Inferior parietal cortex (tissue), 1 donor: ENCODE measurements around the gene SETD1A.

Experiments used
- DNase-seq: peaks from one replicate; pipeline ENCODE4 v3.0.0-alpha.2; 2016; ENCODE audit errors: extremely low spot score

SETD1A gene

DNA sequence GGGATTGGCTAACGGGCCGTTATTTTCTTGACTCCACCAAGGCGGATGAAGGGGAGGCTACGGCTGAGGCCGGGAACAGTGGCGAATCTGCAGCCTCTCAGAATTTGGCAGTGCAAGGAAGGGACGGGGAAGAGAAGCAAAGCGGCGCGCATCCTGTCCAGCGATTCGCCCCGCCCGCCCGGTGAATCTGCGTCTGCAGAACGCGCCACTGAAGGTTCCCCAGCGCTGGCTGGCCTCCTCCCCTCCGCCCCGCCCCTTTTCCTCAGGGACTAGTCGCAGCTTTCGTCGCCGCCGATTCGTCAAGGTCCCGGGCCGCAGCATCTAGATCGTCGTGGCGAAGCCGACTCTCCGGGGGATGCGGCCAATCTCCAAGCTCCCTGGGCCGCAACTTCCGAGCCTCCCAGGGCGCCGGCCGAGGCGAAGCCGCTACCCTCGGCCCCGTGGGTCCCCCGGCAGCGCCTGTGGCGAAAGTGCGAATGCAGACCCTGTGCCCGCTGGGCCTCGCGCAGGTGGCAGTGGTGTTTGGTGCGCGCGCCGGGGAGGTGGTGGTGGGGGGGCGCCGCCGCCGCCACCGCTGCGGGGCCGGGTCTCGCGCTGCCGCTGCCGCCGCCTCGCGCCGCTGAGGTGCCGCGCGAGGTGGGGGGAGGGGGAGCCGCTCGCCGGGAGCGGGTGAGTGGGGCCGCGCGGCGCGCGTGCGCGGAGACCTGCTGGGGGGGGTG lies at the start of gene SETD1A:
SETD1A (plus strand) TSS at position 299 of the 719 bp plus-strand sequence. CDS start 978 bp downstream, outside the sequence.
- DNase-seq: peak; percentile 84

GRCh38 chr16:30910427-30911029 lies 47.0 kb upstream of the SETD1A start:
- DNase-seq: no peak

DNA sequence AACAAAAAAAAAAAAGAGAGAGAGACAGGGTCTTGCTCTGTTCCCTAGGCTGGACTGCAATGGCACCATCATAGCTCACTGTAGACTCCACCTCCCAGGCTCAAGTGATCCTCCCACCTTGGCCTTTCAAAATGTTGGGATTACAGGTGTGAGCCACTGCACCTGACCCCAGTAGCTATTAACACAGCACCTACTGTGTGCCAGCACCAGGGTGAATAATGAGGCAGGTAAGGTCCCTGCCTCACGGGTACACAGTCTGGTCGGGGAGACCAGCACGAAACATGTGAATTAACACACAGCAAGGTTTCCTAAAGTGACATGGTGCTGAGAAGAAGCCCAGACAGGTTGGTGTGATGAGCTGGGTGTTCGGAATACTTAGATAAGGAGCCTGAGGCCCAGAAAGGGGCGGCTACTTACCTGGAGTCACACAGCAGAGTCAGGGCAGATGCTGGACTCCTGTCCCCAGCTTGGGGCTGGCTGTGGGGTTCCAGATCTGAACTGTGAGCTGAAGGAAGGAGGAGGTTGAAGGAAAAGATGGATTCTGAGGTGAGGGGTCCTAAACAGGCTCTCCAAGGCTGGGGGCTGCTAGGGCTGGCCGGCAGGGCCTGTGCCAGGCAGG lies 44.7 kb upstream of the SETD1A start:
- no peak for DNase-seq

GRCh38 chr16:30914830-30915229 lies 42.7 kb upstream of the SETD1A start:
- no peak for DNase-seq

DNA sequence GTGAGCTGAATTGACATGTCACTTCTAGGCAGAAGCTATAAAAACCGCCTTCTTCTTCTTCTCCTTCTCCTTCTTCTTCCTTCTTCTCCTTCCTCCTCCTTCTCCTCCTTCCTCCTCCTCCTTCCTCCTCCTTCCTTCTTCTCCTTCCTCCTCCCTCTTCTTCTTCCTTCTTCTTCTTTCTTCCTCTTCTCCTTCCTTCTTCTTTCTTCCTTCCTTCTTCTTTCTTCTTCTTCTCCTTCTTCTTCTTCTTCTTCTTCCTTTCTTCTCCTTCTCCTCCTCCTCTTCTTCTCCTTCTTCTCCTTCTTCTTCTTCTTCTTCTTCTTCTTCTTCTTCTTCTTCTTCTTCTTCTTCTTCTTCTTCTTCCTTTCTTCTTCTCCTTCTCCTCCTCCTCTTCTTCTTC lies 38.9 kb upstream of the SETD1A start:
- DNase-seq: no peak

GRCh38 chr16:30920891-30921290 lies 36.7 kb upstream of the SETD1A start:
- no peak for DNase-seq

DNA sequence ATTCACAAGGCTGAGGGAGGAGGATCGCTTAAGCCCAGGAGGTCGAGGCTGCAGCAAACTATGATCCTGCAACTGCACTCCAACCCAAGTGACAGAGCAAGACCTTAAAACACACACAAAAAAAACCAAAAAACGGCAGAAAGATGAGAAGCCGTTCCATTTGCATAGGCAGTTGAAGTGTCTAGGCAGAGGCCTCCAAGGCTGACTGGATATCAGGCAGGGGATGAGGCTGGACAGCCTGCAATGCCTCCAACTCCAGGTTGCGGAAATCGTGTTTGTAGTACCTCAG lies 36.2 kb upstream of the SETD1A start:
- no peak for DNase-seq

GRCh38 chr16:30921748-30922419 lies 35.7 kb upstream of the SETD1A start:
- DNase-seq: peak; percentile 87

- peak; percentile 100 for DNase-seq
Observed at GRCh38 chr16:30922420-30922959, 35.1 kb upstream of the SETD1A start.

- peak; percentile 99 for DNase-seq
Observed at GRCh38 chr16:30922960-30923535, 34.5 kb upstream of the SETD1A start.

DNA sequence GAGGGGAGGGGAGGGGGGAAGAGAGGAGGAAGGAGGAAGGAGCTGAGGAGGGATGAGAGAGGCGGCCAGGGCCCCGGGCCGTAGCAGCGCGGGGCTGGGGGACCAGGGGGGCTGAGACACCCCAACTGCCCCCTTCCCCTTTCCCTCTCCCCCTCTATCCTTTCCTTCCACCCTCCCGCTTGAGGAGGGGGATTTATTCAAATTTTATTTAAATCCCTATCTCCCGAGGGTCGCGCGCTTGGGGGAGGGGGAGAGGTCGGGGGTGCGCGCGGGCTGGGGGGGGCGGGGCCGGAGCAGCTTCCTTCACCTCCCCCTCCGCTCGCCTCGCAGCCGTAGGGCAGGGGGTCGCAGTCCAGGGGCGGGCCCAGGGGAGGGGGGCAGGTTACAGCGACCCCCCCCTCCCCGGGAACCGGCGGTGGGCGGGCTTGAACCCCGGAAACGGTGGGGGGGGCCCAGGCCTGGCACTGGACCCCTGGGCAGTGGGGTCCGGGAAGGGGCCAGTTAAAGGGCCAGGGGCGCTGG lies 33.9 kb upstream of the SETD1A start, which contains the start of gene FBXL19:
FBXL19 (plus strand) TSS at position 19 of the 522 bp plus-strand sequence. CDS start 2,183 bp downstream, outside the sequence.
- no peak for DNase-seq

DNA sequence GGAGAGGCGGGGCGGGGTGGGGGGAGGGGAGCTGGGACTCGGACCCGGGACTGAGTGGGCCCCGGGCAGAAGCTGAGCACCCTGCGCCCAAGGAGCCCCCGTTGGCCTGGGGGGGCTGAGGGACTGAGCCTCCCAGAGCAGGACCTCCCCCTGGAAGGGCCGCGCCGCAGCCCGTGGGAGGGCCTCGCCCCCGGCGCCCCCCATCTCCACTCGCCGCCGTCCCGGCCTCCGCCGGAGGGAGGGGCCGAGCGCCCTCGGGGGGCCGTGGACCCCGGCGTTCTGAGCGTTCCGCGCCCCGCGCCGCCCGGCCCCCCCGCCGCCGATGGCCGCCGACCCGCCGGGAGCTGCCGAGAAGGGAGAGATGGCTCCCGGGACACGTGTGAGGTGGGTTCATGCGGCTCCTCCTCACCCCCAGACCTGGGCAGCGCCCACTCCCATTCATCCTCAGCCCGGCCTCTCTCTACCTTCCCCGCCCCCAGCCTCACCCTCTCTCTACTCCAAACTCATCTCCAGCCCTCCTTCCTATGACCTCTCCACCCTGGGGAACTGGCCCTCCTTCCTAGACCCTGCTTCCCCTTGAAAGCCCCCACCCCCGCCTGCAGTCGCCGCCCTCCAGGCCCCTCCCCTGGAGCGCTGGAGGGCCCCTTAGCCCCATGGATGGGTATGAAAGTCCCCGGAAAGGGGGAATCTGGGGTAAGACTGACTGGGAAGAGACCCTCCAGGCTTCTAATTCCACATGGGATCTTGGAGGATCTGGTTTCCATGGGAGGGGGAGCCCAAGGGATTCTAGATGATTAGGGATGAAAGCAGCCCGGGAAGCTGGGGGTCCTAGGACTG lies 33.3 kb upstream of the SETD1A start:
- DNase-seq: no peak

DNA sequence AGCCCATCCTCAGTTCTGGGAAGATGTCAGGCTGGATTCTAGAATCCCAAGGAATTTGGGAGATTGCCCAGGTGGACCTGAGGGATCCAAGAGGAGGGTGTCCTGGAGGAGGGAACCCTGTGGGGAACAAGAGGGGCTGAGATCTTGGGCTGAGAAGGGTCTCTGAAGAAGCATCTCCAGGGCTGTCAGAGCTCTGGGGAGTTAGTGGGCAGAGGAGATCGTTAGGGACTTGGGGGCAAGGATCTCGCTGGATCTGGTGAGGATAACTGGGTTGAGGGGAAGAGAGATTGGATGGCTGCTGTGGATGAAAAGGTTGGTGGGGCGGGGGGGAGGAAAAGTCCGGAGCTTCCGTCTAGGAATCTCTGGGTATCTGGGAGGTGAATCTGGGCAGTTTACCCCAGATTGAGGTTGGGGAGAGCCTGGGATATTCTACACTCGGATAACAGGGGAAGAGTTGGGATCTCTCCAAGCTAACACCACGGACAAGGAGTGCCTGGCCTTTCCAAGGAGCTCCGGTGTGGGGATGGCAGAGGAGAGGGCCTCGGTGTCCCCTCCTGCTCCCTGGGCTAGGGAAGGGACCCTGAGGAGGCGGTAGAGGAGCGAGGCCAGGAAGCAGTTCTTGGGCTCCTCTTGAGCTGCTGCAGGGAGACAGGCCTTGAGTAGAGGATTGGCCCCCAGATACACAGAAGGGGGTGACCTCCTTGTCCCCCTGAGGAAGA lies 32.5 kb upstream of the SETD1A start:
- no peak for DNase-seq

GRCh38 chr16:30925632-30925987 lies 31.9 kb upstream of the SETD1A start:
- no peak for DNase-seq

DNA sequence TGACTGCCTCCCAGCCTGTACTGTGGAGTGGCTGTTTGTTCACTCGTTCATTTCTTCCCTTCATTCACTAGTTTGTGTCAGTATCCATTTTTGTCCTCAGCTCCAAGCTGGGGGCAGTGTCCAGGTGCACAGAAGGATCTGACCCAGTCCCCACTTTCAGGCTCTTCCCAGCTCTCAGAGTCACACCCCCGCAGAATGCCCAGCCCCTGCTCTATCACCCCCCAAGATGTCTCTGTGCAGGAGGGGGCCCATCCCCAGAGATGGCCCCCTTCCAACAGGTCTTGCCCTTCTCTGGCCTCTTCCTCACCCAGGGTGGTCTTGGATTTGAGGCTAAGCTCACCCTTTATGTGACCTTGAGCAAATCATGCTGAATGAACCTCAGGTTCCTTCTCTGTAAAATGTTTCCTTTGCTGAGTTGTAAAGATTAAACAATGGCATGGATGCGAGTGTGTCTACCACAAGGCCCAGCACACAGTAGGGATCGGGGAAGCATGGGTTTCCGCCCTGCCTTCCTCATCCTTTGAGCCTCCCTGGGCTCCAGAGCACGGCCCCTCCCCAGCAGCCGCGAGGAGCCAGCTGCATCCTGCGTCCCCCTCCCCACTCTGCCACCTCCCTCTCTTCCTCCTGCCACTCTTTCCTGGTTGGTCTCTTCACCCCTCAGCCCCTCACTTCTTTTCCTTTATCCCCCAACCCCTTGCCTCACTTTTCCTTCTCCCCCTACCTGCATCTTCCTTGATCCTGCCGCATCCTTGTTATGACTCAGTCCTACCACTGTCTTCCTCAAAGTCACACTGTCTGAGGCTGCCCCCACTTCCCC lies 31.4 kb upstream of the SETD1A start:
- no peak for DNase-seq

GRCh38 chr16:30926937-30927788 lies 30.4 kb upstream of the SETD1A start:
- no peak for DNase-seq

DNA sequence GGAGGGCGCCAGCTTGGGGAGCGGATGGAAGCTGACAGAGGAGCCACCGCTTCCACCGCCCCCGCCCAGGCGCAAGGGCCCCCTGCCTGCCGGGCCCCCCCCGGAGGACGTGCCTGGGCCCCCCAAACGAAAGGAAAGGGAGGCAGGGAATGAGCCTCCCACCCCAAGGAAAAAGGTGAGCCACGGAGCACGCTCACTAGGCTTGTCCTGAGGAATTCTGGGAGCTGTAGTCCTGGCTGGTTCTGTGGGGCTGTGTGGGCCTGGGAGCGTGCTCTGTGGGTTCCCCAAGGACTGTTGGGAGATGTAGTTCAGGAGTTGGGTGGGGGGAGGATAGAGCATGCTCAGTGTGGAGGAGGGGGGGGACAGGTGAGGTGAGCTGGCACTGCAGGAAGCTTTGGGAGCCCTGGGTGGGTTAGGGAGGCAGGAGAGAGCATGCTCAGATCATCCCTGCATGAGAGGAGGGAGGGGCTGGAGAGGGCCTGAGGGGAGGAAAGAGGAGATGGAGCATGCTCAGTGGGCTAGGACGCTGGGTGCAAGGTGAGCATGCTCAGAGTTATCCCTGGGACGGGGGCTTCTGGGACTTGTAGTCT lies 29.7 kb upstream of the SETD1A start:
- peak; percentile 68 for DNase-seq

DNA sequence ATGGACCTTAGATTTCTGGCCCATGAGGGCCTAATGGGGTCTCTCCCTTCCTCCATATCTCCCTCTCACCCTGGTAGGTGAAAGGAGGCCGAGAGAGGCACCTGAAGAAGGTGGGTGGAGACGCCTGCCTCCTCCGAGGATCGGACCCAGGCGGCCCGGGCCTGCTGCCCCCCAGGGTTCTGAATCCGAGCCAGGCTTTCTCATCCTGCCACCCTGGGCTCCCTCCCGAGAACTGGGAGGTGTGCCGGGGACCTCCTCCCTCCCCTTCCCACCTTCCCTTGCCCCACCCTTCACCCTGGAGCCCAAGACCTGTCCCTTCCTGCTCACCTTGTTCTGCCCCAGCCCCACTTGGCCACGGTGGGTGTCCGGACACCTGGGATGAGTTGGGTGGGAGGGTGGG lies 29.2 kb upstream of the SETD1A start:
- no peak for DNase-seq
